HG03565 (cell line): ENCODE measurements around the gene DAAM1.

ENCODE experiments used
- ATAC-seq: cut with Tn5 transposase; IDR thresholded peaks from one replicate; pipeline ENCODE4 v1.9.1; 2021; ENCODE audit warnings: mild to moderate bottlenecking, moderate library complexity; ENCODE audit not compliant: unreplicated experiment

Gene DAAM1

GRCh38 chr14:59358102-59358501 lies 169.6 kb downstream of the DAAM1 start:
- ATAC-seq = no peak

- ATAC-seq = no peak
Observed at GRCh38 chr14:59358784-59359183, 170.3 kb downstream of the DAAM1 start.

DNA sequence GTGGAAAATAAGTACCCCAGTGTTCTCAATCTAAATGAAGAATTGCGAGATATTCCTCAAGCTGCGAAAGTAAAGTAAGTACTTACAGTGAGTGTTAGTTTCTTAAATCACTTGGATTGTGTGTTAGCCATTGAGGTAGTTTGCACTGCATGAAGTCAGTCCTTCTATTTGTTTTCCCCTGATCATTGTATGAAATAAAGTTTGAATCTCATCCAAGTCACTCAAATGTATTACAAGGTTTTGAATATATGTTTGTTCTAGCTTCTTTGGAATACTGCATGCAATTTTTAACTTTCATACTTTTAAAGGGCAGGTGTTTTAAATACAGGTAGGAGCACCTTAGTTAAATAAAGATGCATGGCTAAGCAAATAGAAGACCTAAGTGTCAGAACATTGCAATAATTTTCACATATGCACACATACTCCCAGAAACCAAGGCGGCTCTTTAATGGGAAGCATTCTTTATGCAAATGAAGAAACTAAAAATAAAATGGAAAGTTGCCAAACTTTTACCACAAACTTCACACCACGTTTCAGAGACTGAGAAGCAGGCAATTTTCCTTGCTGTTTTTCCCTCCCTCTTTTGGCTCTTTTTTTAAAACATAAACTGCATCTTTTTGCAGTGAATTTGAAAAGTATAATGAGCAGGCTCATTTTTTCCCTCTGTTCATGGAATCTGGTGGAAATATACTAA lies 171.1 kb downstream of the DAAM1 start:
- ATAC-seq = no peak

GRCh38 chr14:59360233-59360632 lies 171.8 kb downstream of the DAAM1 start:
- no peak for ATAC-seq

GRCh38 chr14:59360923-59361794 lies 172.7 kb downstream of the DAAM1 start:
- ATAC-seq = no peak

DNA sequence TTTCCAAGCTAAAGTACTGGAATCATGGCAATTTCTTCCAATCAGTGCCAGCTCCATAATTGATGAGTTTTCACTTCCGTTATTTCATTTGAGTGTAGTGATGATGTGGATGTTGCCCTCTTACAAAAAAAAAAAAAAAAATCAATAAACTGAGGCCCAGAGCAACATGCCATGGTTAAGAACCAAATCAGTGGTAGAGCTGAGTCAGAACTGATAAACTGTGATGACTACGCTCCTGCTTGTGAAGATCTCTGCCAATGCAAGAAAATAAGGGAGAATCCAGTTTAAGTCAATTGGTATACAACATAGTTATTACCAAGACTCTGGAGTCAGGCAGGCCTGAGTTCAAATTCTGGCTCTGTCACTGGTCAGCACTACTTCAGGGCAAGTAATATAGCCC lies 174.0 kb downstream of the DAAM1 start:
- ATAC-seq = no peak

GRCh38 chr14:59363531-59364226 lies 175.2 kb downstream of the DAAM1 start:
- ATAC-seq = no peak

DNA sequence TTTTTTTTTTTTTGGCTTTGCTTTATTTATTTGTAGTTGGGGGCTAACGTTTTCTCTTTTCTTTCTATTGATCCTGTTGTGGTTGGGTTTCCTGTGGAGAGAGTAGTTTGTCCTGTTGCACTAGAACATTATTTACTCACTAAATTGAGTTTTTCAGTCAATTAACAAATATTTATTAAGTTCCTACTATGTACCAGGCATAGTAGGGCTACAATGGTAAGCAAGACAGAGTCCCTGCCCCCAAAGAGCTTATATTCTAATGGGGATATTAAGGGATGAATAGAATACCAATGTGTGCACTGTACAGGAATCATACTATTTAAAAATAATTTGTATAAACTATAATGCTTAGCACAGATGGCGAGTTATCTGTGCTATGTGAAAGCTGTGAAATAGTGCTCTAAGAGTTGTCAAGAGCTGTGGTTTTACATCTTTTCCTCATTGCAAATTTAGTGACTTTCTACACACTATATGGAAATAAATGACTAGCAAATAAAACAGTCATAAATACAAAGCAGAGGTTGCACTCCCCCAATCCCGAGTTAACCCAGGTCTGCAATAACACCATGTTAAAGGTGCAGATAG lies 181.8 kb downstream of the DAAM1 start:
- no peak for ATAC-seq

DNA sequence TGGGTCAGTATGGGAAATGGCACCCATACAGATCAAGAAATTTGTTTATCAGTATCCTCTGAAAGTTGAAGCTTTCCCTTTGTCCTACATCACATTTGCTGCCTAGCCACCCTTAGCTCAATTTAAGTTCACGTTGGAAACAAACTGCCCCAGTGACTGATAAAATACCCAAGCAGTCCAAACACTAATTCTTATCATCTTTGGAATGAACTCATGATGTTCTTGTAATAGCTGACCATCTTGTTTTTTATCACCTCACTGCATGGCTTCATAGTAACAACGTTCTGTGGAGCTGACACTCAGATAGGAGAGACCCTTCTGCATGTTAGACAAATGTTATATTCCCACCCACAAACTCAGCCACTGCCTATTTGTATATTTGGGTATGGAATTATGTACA lies 183.3 kb downstream of the DAAM1 start:
- ATAC-seq = no peak

DNA sequence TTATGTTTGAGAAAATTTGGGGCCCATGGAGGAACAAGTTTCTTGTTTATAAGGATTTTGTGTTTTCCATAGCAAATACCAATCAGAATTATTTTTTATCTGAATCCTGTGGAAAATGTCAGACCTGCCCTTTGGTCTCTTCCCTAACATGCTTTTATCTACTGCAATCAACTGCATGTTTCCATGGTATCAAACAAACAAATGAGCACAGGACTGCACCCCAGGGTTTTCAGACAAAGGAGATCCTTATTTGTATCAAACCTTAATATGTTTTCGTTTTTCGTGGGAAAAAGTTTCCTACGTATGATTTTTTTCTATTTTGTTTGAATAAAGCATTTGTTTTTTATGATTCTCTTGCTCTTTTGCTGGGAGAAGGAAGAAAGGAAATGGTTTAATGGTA lies 185.6 kb downstream of the DAAM1 start:
- no peak for ATAC-seq

DNA sequence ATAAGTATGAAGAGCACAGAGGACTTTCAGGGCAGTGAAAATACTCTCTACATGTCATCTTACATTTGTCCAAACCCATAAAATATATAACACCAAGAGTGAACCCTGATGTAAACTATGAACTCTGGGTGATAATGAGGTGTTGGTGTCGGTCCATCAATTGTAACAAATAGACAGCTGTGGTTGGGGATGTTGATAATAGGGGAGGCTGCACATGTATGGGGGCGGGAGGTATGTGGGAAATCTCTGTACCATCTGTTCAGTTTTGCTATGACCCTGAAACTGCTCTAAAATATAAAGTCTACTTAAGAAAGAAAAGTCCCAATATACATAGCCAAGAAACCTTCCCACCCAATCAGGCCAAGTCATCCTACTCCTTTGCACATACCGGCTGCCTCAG lies 188.2 kb downstream of the DAAM1 start:
- ATAC-seq = no peak

GRCh38 chr14:59377491-59377890 lies 189.0 kb downstream of the DAAM1 start:
- no peak for ATAC-seq

- no peak for ATAC-seq
Observed at GRCh38 chr14:59377991-59378601, 189.6 kb downstream of the DAAM1 start.

DNA sequence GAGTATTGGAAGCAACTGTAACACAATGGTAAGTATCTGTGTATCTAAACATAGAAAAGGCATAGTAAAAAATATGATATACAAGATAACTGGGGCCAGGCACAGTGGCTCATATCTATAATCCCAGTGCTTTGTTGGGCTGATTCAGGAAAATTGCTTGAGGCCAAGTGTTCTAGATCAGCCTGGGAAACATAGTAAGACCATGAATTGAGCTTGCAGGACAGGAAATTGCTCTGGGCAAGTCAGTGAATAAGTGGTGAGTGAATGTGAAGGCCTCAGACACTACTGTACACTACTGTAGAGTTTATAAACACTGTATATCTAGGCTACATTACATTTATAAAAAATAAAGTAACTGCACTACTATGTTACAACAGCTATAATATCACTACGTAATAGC lies 201.5 kb downstream of the DAAM1 start:
- no peak for ATAC-seq

DNA sequence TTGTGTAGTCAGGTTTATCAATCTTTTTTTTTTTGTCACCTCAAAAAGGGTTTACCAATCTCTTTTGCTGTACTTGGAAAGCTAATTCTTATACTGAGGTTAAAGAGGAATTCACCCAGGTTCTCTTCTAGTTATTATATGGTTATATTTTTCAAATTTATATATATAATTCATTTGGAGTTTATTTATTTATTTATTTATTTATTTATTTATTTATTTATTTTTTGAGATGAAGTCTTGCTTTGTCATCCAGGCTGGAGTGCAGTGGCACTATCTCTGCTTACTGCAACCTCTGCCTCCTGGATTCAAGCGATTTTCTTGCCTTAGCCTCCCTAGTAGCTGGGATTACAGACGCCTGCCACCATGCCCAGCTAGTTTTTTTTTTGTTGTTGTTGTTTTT lies 202.9 kb downstream of the DAAM1 start:
- ATAC-seq = no peak

DNA sequence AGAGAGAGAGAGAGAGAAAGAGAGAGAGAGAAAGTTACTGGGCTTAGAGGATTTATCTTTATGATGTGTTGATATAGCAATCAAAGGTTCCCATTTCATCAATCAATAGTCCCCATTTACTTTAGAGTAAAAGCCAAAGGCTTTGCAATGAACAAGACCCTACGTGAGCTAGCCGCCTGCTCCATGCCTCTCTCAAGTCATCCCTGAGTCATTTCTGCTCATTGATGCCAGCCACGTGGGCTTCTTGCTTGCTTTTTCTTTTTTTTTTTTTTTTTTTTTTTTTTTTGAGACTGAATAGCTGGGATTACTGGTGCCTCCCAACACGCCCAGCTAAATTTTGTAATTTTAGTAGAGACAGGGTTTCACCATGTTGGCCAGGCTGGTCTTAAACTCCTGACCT lies 205.8 kb downstream of the DAAM1 start:
- no peak for ATAC-seq

DNA sequence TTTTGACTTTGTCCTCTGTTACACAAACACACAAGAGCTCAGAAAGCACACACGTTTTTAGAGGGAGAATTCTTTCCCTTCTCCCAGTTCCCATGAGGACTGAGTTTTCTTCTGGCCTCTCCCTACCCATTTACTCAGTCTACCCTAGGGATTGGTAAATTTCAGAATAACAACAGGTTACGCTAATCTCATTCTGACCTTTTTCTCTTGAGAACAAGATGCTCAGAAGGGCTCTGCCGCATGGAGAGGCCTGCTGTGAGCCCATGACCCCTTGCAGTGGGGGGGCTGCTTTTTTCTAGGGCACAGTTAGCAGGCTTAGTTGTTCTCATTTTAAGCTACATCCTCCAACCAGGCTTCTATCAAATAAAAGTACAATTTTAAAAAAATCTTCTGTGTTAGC lies 207.2 kb downstream of the DAAM1 start:
- no peak for ATAC-seq

GRCh38 chr14:59398841-59399240 lies 210.4 kb downstream of the DAAM1 start:
- no peak for ATAC-seq

DNA sequence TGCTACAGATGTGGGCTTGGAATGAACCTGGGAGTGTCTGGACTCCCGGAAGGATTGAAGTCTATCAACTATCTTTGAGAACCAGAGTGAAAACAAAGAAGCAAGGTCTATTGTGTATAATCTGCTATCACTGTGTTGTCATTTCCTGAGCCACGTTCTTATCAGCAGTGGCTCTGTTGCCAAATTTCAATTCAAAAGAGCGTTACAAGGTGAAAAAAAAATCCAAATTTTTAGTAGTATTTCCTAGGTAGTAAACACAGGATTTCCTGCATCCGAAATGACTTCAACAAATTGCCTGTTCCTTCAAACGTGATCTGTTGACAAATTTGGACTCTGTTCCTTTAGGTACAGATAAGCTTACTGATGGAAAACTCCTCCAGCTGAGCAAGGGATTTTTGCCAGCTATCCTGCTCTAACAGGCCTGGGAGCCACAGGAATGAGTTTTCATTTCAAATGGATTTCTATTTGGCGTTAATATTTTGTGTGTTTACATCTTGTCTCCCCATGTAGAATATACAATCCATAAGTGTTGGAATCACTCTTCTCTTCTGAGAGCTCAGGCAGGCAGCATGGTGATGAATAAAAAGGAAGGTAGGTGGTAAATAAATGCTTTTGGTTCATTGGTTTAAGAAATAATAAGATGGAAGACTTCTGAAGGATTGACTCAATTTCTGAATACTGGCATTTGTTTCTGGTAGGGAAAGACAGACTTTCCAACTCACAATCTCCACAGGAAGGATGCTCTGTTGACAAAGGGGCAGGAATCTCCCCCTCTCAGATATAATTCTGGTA lies 218.2 kb downstream of the DAAM1 start:
- ATAC-seq = no peak
